ENCODE data around the gene TXNDC11. TPM values are rescaled to one million over a fixed set of nuclear protein-coding genes. Genes with fewer than 3 reads are reported as not detected.
A peak's percentile ranks its signal among the peaks of the same experiment; 100 is the strongest.

TXNDC11 gene
- total RNA-seq, 3 donors from 2014 or later, result 38.6 to 53.7 (median 47.9) TPM

GRCh38 chr16:11651796-11652195, 90.9 kb downstream of the TXNDC11 start:
- DNase-seq (ENCODE audit: low spot score in 2 of 2), result no peak
- H3K9me3 ChIP-seq, result no peaks in the 10 kb centered on the region
- intact Hi-C loops (cut with DNase I; ENCODE audit: low total_unique reads), result no loop called here
- no peaks in the 10 kb centered on the region for H3K4me1 ChIP-seq
- no peaks in the 10 kb centered on the region for H3K27me3 ChIP-seq
- H3K4me3 ChIP-seq, result no peak overlapping the region
- TF ChIP-seq POLR2A (IDR thresholded peaks at IDR 0.05), result no peak
- TF ChIP-seq CTCF (IDR thresholded peaks at IDR 0.05), result no peak
- TF ChIP-seq POLR2AphosphoS5 (IDR thresholded peaks at IDR 0.05), result no peak
- no peak overlapping the region for H3K27ac ChIP-seq
- no peaks in the 10 kb centered on the region for H3K36me3 ChIP-seq

- Histone ChIP-seq H3K36me3 (no peaks in the 10 kb centered on the region), H3K4me1 (no peaks in the 10 kb centered on the region), H3K9me3 (no peaks in the 10 kb centered on the region), H3K27ac (no peak overlapping the region), H3K4me3 (no peak overlapping the region), H3K27me3 (no peaks in the 10 kb centered on the region)
- intact Hi-C loops (cut with DNase I; ENCODE audit: low total_unique reads), result no loop called here
- TF ChIP-seq POLR2A (IDR thresholded peaks at IDR 0.05) (no peak), CTCF (IDR thresholded peaks at IDR 0.05) (no peak), POLR2AphosphoS5 (IDR thresholded peaks at IDR 0.05) (no peak)
- DNase-seq (ENCODE audit: low spot score in 2 of 2), result no peak
These were observed 91.7 kb downstream of the TXNDC11 start for GRCh38 chr16:11650641-11651591.

- Histone ChIP-seq H3K27me3 (no peaks in the 10 kb centered on the region), H3K36me3 (no peaks in the 10 kb centered on the region), H3K4me1 (no peaks in the 10 kb centered on the region), H3K4me3 (no peak overlapping the region), H3K9me3 (no peaks in the 10 kb centered on the region), H3K27ac (no peak overlapping the region)
- intact Hi-C loops (cut with DNase I; ENCODE audit: low total_unique reads), result no loop called here
- TF ChIP-seq POLR2AphosphoS5 (IDR thresholded peaks at IDR 0.05) (no peak), POLR2A (IDR thresholded peaks at IDR 0.05) (no peak), CTCF (IDR thresholded peaks at IDR 0.05) (no peak)
- no peak for DNase-seq (ENCODE audit: low spot score in 2 of 2)
These were observed 93.4 kb downstream of the TXNDC11 start for GRCh38 chr16:11649276-11649675.

- Histone ChIP-seq H3K9me3 (no peaks in the 10 kb centered on the region), H3K27me3 (no peaks in the 10 kb centered on the region), H3K36me3 (no peaks in the 10 kb centered on the region), H3K4me1 (peaks cover 0 to 10% of the 10 kb centered on the region in 2 donors), H3K4me3 (no peak overlapping the region), H3K27ac (no peak overlapping the region)
- no peak for TF ChIP-seq POLR2AphosphoS5 (IDR thresholded peaks at IDR 0.05)
- TF ChIP-seq CTCF (IDR thresholded peaks at IDR 0.05), result no peak
- DNase-seq (ENCODE audit: low spot score in 2 of 2), result no peak
- intact Hi-C loops (cut with DNase I; ENCODE audit: low total_unique reads), result no loop called here
These were observed 99.9 kb downstream of the TXNDC11 start for GRCh38 chr16:11642765-11643116.

- peaks cover 0 to 10% of the 10 kb centered on the region in 2 donors for H3K4me1 ChIP-seq
- intact Hi-C loops (cut with DNase I; ENCODE audit: low total_unique reads), result no loop called here
- no peaks in the 10 kb centered on the region for H3K27me3 ChIP-seq
- H3K9me3 ChIP-seq, result no peaks in the 10 kb centered on the region
- H3K4me3 ChIP-seq, result no peak overlapping the region
- H3K27ac ChIP-seq, result peak overlapping the region; percentile 95
- H3K36me3 ChIP-seq, result no peaks in the 10 kb centered on the region
- TF ChIP-seq CTCF (IDR thresholded peaks at IDR 0.05) (peak; percentile 90 to 91 (median 90)), POLR2A (IDR thresholded peaks at IDR 0.05) (no peak), POLR2AphosphoS5 (IDR thresholded peaks at IDR 0.05) (no peak)
- peak in 1 of 2 donors; percentile 54 for DNase-seq (ENCODE audit: low spot score in 2 of 2)
These were observed 101.5 kb downstream of the TXNDC11 start for GRCh38 chr16:11640987-11641817.

All from breast epithelium (tissue), 4 donors.